Caki2 (cell line): ENCODE measurements around the gene SLC44A2. TPM values are rescaled to one million over a fixed set of nuclear protein-coding genes. Genes with fewer than 3 reads are reported as not detected.
A peak's percentile ranks its signal among the peaks of the same experiment; 100 is the strongest.
"Not testable (repeated sequence)": the region's sequence is repeated elsewhere in the genome, so short reads cannot be mapped to it uniquely, and the experiment has no call there.

Experiments used
- DNase-seq: peaks from one replicate; pipeline ENCODE4 v3.0.0-alpha.2; 2015; ENCODE audit warnings: low read depth
- in situ Hi-C: cut with HindIII; loops from 2 replicates; pipeline ENCODE4 v1.10.0; 2016; ENCODE audit warnings: low sequenced_read_pairs, low pct_unique_long_range_greater_than_20kb, mixed read lengths
- total RNA-seq: library from RNA; depleted of rRNA; stranded (reverse); fragments of >200 nt; shearing (Covaris generic); gene quantifications from 2 replicates; pipeline ENCODE4 v1.2.3, GENCODE V29; 2014; ENCODE audit warnings: low replicate concordance

Gene SLC44A2
- total RNA-seq, 1 experiment from 2014 or later = 7.1 TPM

GRCh38 chr19:10643172-10643967 is 18.0 kb downstream of the SLC44A2 start:
- DNase-seq = no peak
- in situ Hi-C loops = no loop called here

- no peak for DNase-seq
- in situ Hi-C loops = no loop called here
Observed at GRCh38 chr19:10643968-10644259, 18.6 kb downstream of the SLC44A2 start.

GRCh38 chr19:10644260-10645007 is 19.1 kb downstream of the SLC44A2 start:
- in situ Hi-C loops = no loop called here
- peak; percentile 33 for DNase-seq

GRCh38 chr19:10646456-10647159 is 21.3 kb downstream of the SLC44A2 start:
- in situ Hi-C loops = no loop called here

GRCh38 chr19:10648360-10648759 is 23.0 kb downstream of the SLC44A2 start:
- in situ Hi-C loops = no loop called here
- DNase-seq = no peak

More at GRCh38 chr19:10646456-10647159, 21.3 kb downstream of the SLC44A2 start:
- no peak for DNase-seq

DNA sequence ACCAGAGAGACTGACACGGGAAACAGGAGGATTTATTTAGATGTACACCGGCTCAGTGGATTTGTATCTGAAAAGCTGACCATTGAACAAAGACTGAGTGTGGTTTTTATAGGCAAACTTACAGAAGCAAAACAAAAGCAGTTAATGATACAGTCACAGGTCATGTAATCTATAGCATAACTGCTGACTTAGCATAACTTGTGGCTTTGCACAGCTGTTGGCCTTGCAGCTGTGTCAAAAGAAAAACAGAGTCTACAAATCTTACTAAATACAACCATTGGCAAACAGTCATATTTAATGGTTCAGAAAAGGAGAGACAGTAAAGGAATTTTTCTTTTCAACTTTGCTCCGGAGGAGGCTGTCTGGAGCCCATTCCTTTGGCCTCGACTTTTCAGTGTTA is 26.5 kb downstream of the SLC44A2 start:
- no peak for DNase-seq
- in situ Hi-C loops = no loop called here

DNA sequence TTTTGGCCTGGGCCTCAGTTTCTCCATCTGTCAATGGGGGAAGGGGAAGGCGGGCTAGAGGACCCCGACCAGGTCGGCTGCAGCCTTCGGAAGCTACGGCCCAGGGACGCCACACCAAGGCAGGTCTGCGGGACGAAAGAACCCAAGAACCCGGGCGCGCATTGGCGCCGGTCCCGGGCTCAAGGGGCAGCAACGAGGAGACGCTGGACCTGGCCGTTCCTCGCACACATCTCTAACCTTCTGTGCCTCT is 28.1 kb downstream of the SLC44A2 start:
- no peak for DNase-seq
- in situ Hi-C loops = no loop called here

DNA sequence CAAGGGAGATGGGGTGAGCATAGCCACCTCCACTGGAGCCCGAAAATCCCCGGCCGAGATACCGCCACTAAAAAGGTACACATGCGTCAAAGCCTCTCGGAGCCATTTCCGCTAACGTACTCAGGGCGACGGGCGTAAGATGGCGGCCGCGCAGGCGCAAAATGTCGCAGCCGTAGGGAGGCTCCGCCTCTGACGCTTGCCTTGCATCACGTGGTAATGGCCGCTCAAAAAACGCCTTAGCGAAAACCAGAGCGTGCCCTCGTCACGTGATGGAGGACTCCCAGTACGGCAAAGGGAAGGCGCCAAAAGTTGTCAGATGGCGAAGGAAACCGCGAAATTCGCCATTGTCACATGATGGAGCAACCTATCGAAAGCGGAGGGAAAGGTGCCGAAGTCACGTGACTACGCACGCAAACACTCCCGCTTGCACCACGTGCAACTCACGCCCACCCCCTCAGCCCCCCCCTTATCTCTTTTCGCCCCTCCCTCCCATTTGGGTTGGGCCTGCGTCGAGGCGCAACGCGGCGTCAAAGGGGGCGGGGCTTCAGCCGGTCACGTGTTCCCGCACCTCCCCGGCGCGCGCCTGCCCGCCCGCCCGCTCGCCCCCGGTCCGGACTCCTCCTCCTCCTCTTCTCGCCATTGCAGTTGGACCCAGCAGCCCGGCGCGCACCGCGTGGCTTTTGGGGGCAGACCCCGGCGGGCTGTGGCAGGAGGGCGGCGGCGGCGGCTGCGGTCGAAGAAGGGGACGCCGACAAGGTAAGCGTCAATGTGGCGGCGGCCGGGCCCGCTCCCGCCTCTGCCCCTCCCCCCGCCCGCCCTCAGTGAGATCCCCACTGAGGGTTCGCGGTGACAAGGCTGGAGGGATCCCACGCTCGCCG is 28.6 kb downstream of the SLC44A2 start, which contains the start of gene ILF3:
Gene ILF3 (plus strand): TSS at position 615 of the 878 bp plus-strand sequence. CDS start 16,260 bp downstream, outside the sequence.
- in situ Hi-C loops = no loop called here
- DNase-seq = peak; percentile 98

GRCh38 chr19:10654610-10655456 is 29.5 kb downstream of the SLC44A2 start:
- peak; percentile 26 for DNase-seq
- in situ Hi-C loops = no loop called here

DNA sequence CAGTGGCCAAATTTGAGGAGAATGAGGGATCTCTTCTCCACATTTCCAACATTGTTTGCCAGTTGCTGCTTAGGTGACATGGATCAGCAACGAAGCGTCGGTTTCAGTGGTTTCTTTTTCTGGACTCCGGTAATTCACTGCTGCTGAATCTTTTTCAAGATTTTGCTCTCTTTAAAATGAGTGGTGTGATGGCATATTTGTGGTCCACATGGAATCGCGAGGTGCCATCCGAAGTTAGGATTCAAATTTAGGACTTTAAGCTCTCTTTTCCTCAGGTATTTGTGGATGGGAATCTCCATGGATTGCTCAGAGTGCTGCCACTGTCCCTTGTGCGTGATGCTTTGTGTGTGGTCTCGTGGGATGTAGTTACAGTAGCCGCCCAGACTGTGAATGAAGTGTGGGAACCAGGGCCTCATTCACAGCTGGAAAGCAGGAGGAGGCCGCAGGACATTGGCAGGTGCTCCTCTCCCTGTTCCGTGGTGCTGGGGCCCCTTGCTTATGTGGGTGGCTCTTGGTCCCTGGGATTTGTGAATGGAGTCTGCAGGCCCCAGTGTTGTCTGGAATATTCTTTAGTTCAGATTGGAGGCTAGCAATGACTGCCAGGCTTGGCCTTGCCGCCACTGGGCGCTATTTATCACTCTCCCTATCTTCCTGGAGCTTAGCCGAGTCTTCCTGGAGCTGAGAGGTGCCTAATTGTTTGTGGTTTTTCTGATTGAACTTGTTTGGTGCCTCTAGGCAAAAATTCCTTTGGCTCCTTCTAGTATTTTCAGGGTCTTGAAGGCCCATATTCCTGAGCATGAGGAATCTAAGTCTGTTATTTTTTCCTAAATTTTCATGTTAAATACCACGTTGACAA is 30.3 kb downstream of the SLC44A2 start:
- in situ Hi-C loops = no loop called here
- peak; percentile 21 for DNase-seq

DNA sequence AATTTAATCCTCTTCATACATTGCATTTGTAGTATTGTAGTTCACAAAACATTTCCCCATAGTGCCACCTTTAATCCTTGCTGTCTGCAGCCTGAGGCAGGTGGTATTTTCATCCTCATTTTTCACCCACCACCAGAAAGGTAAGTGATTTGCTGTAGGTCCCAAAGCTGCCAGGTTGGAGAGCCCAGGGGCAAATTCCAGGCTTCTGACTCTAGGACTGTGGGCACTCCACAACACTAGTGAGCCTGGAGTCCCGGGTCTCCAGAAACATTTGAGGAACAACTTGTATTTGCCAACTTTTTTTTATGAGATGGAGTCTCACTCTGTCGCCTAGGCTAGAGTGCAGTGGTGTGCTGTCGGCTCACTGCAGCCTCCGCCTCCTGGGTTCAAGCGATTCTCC is 35.0 kb downstream of the SLC44A2 start:
- DNase-seq = no peak
- in situ Hi-C loops = no loop called here

DNA sequence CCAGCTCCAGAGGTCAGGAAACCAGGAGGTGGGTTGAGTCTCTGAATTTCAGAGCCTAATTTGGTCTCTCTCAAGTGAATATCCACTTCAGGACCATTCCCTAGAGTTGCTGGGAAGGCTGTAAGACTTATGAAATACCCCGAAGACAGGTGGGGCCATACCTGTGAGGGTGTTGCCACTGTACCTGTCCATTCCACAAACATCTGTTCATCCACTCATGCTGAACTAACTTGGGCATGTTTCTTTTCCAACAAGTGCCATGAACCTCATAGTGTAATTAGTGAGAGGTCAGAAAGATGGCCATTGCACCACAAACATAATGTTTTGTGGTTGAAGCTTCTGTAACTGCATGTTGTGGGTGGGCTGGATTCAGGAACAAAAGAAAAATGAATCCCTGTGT is 36.6 kb downstream of the SLC44A2 start:
- no peak for DNase-seq
- in situ Hi-C loops = no loop called here

DNA sequence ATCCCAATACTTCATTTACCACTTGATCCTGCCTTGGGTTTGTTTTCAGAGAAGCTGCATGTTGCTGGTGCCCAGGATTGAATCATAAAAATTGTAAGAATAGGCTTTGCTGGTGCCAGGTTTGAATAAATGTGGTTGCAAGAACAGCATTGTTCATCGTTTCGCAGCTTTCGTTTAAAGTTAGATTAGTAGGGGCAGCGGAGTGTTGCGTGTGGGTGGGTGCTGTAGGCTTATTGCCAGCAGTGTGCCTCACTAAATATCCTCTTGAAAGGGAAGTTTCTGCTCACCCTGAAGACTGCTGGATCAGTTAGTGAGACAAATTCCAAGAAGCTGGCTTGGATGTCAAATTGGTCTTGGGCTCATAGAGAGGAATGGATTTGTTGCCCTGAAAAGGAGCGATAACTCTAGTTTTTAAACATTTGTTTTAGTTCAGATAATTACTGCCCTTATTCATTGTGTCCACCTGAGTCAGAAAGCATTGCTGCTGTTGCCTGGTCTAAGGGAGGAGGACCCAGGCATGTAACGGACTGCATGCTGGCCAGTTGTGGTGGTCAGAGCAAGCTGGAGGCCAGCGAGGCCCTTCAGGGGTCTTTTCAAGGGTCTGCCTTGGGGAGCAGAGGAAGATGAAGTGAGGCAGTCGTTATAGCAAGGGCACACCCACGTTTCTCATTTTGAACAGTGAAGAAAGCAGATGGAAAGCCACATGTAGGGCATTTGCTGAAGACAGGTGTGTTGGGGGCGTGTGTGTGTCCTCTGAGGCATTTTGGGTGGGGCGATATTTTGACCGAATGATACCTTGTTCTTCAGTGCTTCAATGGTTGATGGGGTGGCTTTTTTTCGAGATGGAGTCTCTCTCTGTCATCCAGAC is 37.3 kb downstream of the SLC44A2 start:
- in situ Hi-C loops = no loop called here
- DNase-seq = no peak

GRCh38 chr19:10663252-10663563 is 37.9 kb downstream of the SLC44A2 start:
- DNase-seq, in situ Hi-C loops: not testable (repeated sequence)

DNA sequence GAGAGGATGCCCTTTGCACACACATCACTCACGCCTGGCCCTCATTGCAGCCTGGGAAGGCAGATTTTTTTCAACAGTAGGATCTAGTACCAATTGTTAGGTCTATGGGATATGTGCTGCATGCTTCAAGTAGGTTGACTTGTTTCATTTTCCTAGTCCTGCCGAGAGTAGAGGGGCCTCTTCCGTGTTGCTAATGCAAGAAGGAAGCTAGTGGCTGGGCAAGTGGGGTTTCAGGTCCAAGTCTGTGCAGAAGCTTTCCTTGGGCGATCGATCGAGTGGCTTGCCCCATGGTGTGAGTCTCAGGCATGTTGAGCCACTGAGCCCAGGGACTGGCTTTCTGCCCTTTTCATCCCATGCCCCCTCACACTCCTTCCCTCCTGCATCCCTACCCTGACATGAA is 42.5 kb downstream of the SLC44A2 start:
- in situ Hi-C loops = no loop called here
- no peak for DNase-seq

DNA sequence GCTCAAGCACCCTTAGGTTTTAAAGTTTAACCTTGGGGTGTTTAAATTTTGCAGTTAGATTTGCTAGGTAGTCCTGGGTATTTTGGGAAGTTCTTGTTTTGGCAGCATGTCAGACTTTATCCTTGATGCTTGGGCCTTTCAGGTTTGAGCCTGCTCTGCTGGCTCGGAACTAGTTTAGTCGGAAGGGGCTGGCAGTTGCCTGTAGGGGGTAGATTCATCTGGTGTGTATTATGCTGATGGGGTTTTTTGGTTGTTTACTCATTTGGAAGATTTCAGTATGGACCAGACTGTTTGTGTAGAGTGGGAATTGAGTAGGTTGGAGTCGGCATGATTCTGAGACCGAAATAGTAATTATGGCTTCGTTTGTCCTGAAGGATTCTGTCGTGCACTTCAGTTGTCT is 43.9 kb downstream of the SLC44A2 start:
- in situ Hi-C loops = no loop called here

More for the DNA sequence above, 43.9 kb downstream of the SLC44A2 start:
- DNase-seq = no peak
